Keratinocyte (primary cell): ENCODE measurements around the gene PSMB9. TPM values are rescaled to one million over a fixed set of nuclear protein-coding genes. Genes with fewer than 3 reads are reported as not detected.

Source experiments
- DNase-seq: peaks from one replicate; pipeline ENCODE4 v3.0.0-alpha.2; 2011; ENCODE audit warnings: low read depth, missing footprints, low spot score
- FAIRE-seq: peaks from 2 replicates; lab custom pipeline; 2011; peaks lifted over from hg19 to GRCh38; lab: Jason Lieb, UNC
- H2AFZ ChIP-seq: 2 replicates; pipeline ENCODE4 v1.6.0; 2012; ENCODE audit warnings: low read length, control low read depth, inconsistent platforms; ENCODE audit not compliant: control insufficient read depth
- H3K27ac ChIP-seq: 2 replicates; pipeline ENCODE4 v1.5.1; 2011; ENCODE audit warnings: low read length; ENCODE audit not compliant: control insufficient read depth, insufficient read depth
- H3K27me3 ChIP-seq: 3 replicates; pipeline ENCODE4 v1.6.0; 2011; ENCODE audit warnings: low read length; ENCODE audit not compliant: control insufficient read depth, insufficient read depth; ENCODE audit errors: extremely low read depth
- H3K36me3 ChIP-seq, 2 experiments: 2 replicates in 1 of 2; 3 replicates in 1 of 2; pipeline ENCODE4 v1.5.1; 2011; ENCODE audit warnings: low read length in 2 of 2, mild to moderate bottlenecking in 1 of 2; ENCODE audit not compliant: control insufficient read depth in 2 of 2, insufficient read depth in 2 of 2; ENCODE audit errors: extremely low read depth in 1 of 2
- H3K4me1 ChIP-seq: 3 replicates; pipeline ENCODE4 v1.5.1; 2011; ENCODE audit warnings: low read length; ENCODE audit not compliant: control insufficient read depth, insufficient read depth; ENCODE audit errors: extremely low read depth
- H3K4me2 ChIP-seq: 3 replicates; pipeline ENCODE4 v1.6.0; 2011; ENCODE audit warnings: low read depth, low read length; ENCODE audit not compliant: control insufficient read depth, insufficient read depth; ENCODE audit errors: extremely low read depth
- H3K4me3 ChIP-seq, 3 experiments: fragments of 200-600 bp in 1 of 3; sonication (generic) in 1 of 3; 2 replicates in 2 of 3; 3 replicates in 1 of 3; pipeline ENCODE4 v1.5.1; 2011 to 2016; ENCODE audit warnings: low read length in 3 of 3, mild to moderate bottlenecking in 3 of 3, control low read depth in 2 of 3, inconsistent platforms in 1 of 3, low read depth in 1 of 3, mixed read lengths in 1 of 3, mixed run types in 1 of 3, moderate library complexity in 1 of 3; ENCODE audit not compliant: control insufficient read depth in 2 of 3, insufficient read depth in 2 of 3; ENCODE audit errors: extremely low read depth in 1 of 3
- H3K79me2 ChIP-seq: 2 replicates; pipeline ENCODE4 v1.6.0; 2012; ENCODE audit warnings: low read length; ENCODE audit not compliant: control insufficient read depth, insufficient read depth
- H3K9ac ChIP-seq: 3 replicates; pipeline ENCODE4 v1.6.0; 2011; ENCODE audit warnings: low read length; ENCODE audit not compliant: control insufficient read depth, insufficient read depth; ENCODE audit errors: extremely low read depth
- H3K9me1 ChIP-seq: 3 replicates; pipeline ENCODE4 v1.6.0; 2011; ENCODE audit warnings: low read length; ENCODE audit not compliant: control insufficient read depth, insufficient read depth; ENCODE audit errors: extremely low read depth
- H3K9me3 ChIP-seq: 2 replicates; pipeline ENCODE4 v1.5.1; 2012; ENCODE audit warnings: low read depth, low read length; ENCODE audit not compliant: control insufficient read depth
- H4K20me1 ChIP-seq: 3 replicates; pipeline ENCODE4 v1.6.0; 2011; ENCODE audit warnings: low read length; ENCODE audit not compliant: control insufficient read depth, insufficient read depth; ENCODE audit errors: extremely low read depth
- CTCF ChIP-seq, 3 experiments: IDR thresholded peaks in 1 of 3; conservative IDR thresholded peaks in 1 of 3; optimal IDR thresholded peaks in 1 of 3; 2 replicates in 2 of 3; 3 replicates in 1 of 3; pipeline versions ENCODE3 to v1.5.1; 2011; ENCODE audit warnings: low read length in 3 of 3, mild to moderate bottlenecking in 3 of 3, moderate library complexity in 2 of 3, control low read depth in 1 of 3, inconsistent platforms in 1 of 3; ENCODE audit not compliant: insufficient read depth in 2 of 3; ENCODE audit errors: extremely low read depth in 1 of 3
- EZH2 ChIP-seq: IDR thresholded peaks from one replicate; pipeline ENCODE4 v1.6.1; 2012; ENCODE audit warnings: inconsistent platforms, mild to moderate bottlenecking, low read length, moderate library complexity
- dilution Hi-C: fragments of 300-500 bp; cut with MboI; formaldehyde crosslinking; loops from one replicate; pipeline ENCODE4 v1.7.0; 2020; ENCODE audit warnings: low sequenced_read_pairs; ENCODE audit not compliant: extremely low pct_ligation_motif_present
- polyA plus RNA-seq, 5 experiments: library from polyadenylated mRNA; depleted of rRNA in 3 of 5; stranded (reverse) in 3 of 5; stranded (forward) in 1 of 5; unstranded in 1 of 5; fragments of >200 nt; gene quantifications; 1 replicate in 1 of 5; 2 replicates in 3 of 5; 3 replicates in 1 of 5; pipeline versions ENCODE4 v1.2.1 to v1.2.3, GENCODE V29; 2011 to 2012; ENCODE audit warnings: missing spikeins in 2 of 5, low read depth in 1 of 5, low replicate concordance in 1 of 5

PSMB9 gene
- polyA plus RNA-seq, 1 donor (not counting 4 experiments of a cell fraction or from before 2014, with no cell fraction given): 25.4 TPM

GRCh38 chr6:32838114-32838958, 15.7 kb upstream of the PSMB9 start, which contains the start of gene TAP2:
Gene TAP2 (minus strand): TSS chr6:32838739. CDS start chr6:32838233, 506 bp downstream.
- peaks cover 28% of the 10 kb centered on the region for H3K4me1 ChIP-seq
- TF ChIP-seq EZH2: no peak
- peak; percentile 89 to 96 (median 92) for TF ChIP-seq CTCF (optimal IDR thresholded peaks at IDR 0.05 in 1 of 3, IDR thresholded peaks at IDR 0.05 in 1 of 3, conservative IDR thresholded peaks at IDR 0.05 in 1 of 3; ENCODE audit: extremely low read depth in 1 of 3, insufficient read depth in 2 of 3, low read length in 3 of 3)
- peak within 1 kb of the TSS; percentile 92 for H3K4me2 ChIP-seq
- peak within 1 kb of the TSS; percentile 67 to 86 (median 71) for H3K4me3 ChIP-seq
- no peaks in the 10 kb centered on the region for H3K27me3 ChIP-seq
- no peaks in the 10 kb centered on the region for H4K20me1 ChIP-seq
- H3K79me2 ChIP-seq: peaks cover 22% of the 10 kb centered on the region
- peak within 1 kb of the TSS; percentile 76 for H3K27ac ChIP-seq
- peak within 1 kb of the TSS; percentile 95 for H2AFZ ChIP-seq
- H3K9me1 ChIP-seq: no peaks in the 10 kb centered on the region
- H3K9ac ChIP-seq: peak within 1 kb of the TSS; percentile 81
- DNase-seq (peak; percentile 58), FAIRE-seq (peak; percentile 5)
- peaks cover 4 to 15% of the 10 kb centered on the region in 2 experiments for H3K36me3 ChIP-seq
- dilution Hi-C loops: no loop called here
- H3K9me3 ChIP-seq: no peaks in the 10 kb centered on the region

- no peak overlapping the region for H3K9ac ChIP-seq
- no peak overlapping the region for H3K4me3 ChIP-seq
- dilution Hi-C loops: no loop called here
- no peak for FAIRE-seq
- H3K9me1 ChIP-seq: no peaks in the 10 kb centered on the region
- no peak for TF ChIP-seq EZH2
- TF ChIP-seq CTCF (optimal IDR thresholded peaks at IDR 0.05 in 1 of 3, IDR thresholded peaks at IDR 0.05 in 1 of 3, conservative IDR thresholded peaks at IDR 0.05 in 1 of 3; ENCODE audit: extremely low read depth in 1 of 3, insufficient read depth in 2 of 3, low read length in 3 of 3): no peak
- no peak overlapping the region for H3K27ac ChIP-seq
- H2AFZ ChIP-seq: no peak overlapping the region
- DNase-seq: no peak
- H3K36me3 ChIP-seq: peaks cover 4 to 15% of the 10 kb centered on the region in 2 experiments
- peaks cover 24% of the 10 kb centered on the region for H3K79me2 ChIP-seq
- H3K4me2 ChIP-seq: no peak overlapping the region
- H3K9me3 ChIP-seq: no peaks in the 10 kb centered on the region
- H3K27me3 ChIP-seq: no peaks in the 10 kb centered on the region
- H4K20me1 ChIP-seq: no peaks in the 10 kb centered on the region
- H3K4me1 ChIP-seq: peaks cover 28% of the 10 kb centered on the region
Measured at GRCh38 chr6:32839356-32839755, 14.6 kb upstream of the PSMB9 start.
